CD14-positive monocyte (primary cell): ENCODE measurements around the gene CDKL2. TPM values are rescaled to one million over a fixed set of nuclear protein-coding genes. Genes with fewer than 3 reads are reported as not detected.

ENCODE experiments used
- DNase-seq, 3 donors: peaks; one replicate each; pipeline ENCODE4 v3.0.0-alpha.2; 2011 to 2022
- H2AFZ ChIP-seq: 2 replicates; pipeline ENCODE4 v1.6.0; 2012; ENCODE audit warnings: mild to moderate bottlenecking, low read depth, low read length, inconsistent platforms; ENCODE audit not compliant: insufficient read depth, poor library complexity, severe bottlenecking
- H3K27ac ChIP-seq, 2 donors: 1 replicate in 1 of 2; 2 replicates in 1 of 2; pipeline ENCODE4 v1.5.1; 2012 to 2013; ENCODE audit warnings: low read length in 2 of 2, control low read depth in 1 of 2, inconsistent platforms in 1 of 2, low read depth in 1 of 2, mild to moderate bottlenecking in 1 of 2
- H3K27me3 ChIP-seq, 2 donors: one replicate each; pipeline versions ENCODE4 v1.6.0 to v1.6.1; 2011 to 2013; ENCODE audit warnings: low read length in 2 of 2; ENCODE audit not compliant: control insufficient read depth in 2 of 2, insufficient read depth in 2 of 2
- H3K36me3 ChIP-seq, 2 donors: replicated peaks in 1 of 2; 1 replicate in 1 of 2; 2 replicates in 1 of 2; pipeline versions ENCODE4 v1.5.1 to v1.6.1; 2012 to 2013; ENCODE audit warnings: low read length in 2 of 2, control low read depth in 1 of 2, inconsistent platforms in 1 of 2, mild to moderate bottlenecking in 1 of 2; ENCODE audit not compliant: insufficient read depth in 2 of 2, control insufficient read depth in 1 of 2
- H3K4me1 ChIP-seq, 2 donors: 1 replicate in 1 of 2; 2 replicates in 1 of 2; pipeline versions ENCODE4 v1.5.1 to v1.6.1; 2012 to 2013; ENCODE audit warnings: low read length in 2 of 2, control low read depth in 1 of 2, inconsistent platforms in 1 of 2, mild to moderate bottlenecking in 1 of 2, moderate library complexity in 1 of 2; ENCODE audit not compliant: insufficient read depth in 2 of 2, control insufficient read depth in 1 of 2
- H3K4me2 ChIP-seq: replicated peaks from 2 replicates; pipeline ENCODE3; 2012; ENCODE audit warnings: low read length, moderate library complexity, mild to moderate bottlenecking; ENCODE audit not compliant: poor library complexity, severe bottlenecking; ENCODE audit errors: extremely low read depth
- H3K4me3 ChIP-seq, 3 experiments: fragments of 200-600 bp in 1 of 3; sonication (generic) in 1 of 3; replicated peaks in 1 of 3; 1 replicate in 2 of 3; 2 replicates in 1 of 3; pipeline ENCODE4 v1.5.1; 2011 to 2013; ENCODE audit warnings: low read length in 3 of 3, mild to moderate bottlenecking in 3 of 3, control low read depth in 2 of 3, low read depth in 2 of 3, inconsistent platforms in 1 of 3, moderate library complexity in 1 of 3
- H3K79me2 ChIP-seq: 2 replicates; pipeline ENCODE4 v1.6.0; 2012; ENCODE audit warnings: mild to moderate bottlenecking, control low read depth, inconsistent platforms, low read length, moderate library complexity; ENCODE audit not compliant: insufficient read depth
- H3K9ac ChIP-seq: 2 replicates; pipeline ENCODE4 v1.6.0; 2017; ENCODE audit warnings: low read length, mild to moderate bottlenecking; ENCODE audit not compliant: insufficient read depth, poor library complexity, severe bottlenecking
- H3K9me3 ChIP-seq, 2 donors: replicated peaks in 1 of 2; 1 replicate in 1 of 2; 2 replicates in 1 of 2; pipeline versions ENCODE4 v1.5.1 to v1.6.1; 2012 to 2013; ENCODE audit warnings: low read length in 2 of 2, control low read depth in 1 of 2; ENCODE audit not compliant: control insufficient read depth in 1 of 2, insufficient read depth in 1 of 2
- H4K20me1 ChIP-seq: 2 replicates; pipeline ENCODE4 v1.6.0; 2012; ENCODE audit warnings: mild to moderate bottlenecking, low read length, control low read depth, moderate library complexity; ENCODE audit not compliant: insufficient read depth
- H3K27ac Mint-ChIP-seq, 7 donors: one replicate each; pipeline ENCODE4 v1.8.0; 2020; ENCODE audit warnings: mild to moderate bottlenecking in 7 of 7, mixed read lengths in 7 of 7, moderate library complexity in 6 of 7, inconsistent platforms in 2 of 7
- H3K27me3 Mint-ChIP-seq, 3 donors: one replicate each; pipeline ENCODE4 v1.8.0; 2021 to 2022; ENCODE audit warnings: low read depth in 3 of 3, mild to moderate bottlenecking in 3 of 3, mixed read lengths in 3 of 3, moderate library complexity in 3 of 3, inconsistent platforms in 1 of 3
- H3K36me3 Mint-ChIP-seq, 2 donors: one replicate each; pipeline ENCODE4 v1.8.0; 2020; ENCODE audit warnings: mixed read lengths in 2 of 2, inconsistent platforms in 1 of 2, mild to moderate bottlenecking in 1 of 2
- H3K4me1 Mint-ChIP-seq: one replicate; pipeline ENCODE4 v1.8.0; 2020; ENCODE audit warnings: mild to moderate bottlenecking, mixed read lengths
- H3K4me3 Mint-ChIP-seq, 2 donors: one replicate each; pipeline ENCODE4 v1.8.0; 2020; ENCODE audit warnings: mild to moderate bottlenecking in 2 of 2, mixed read lengths in 2 of 2, moderate library complexity in 1 of 2
- H3K9me3 Mint-ChIP-seq, 7 donors: one replicate each; pipeline ENCODE4 v1.8.0; 2020 to 2022; ENCODE audit warnings: mixed read lengths in 7 of 7, mild to moderate bottlenecking in 6 of 7, moderate library complexity in 6 of 7, inconsistent platforms in 2 of 7
- CTCF ChIP-seq: fragments of 200-600 bp; IDR thresholded peaks from one replicate; pipeline ENCODE4 v1.8.0; 2022; ENCODE audit warnings: antibody characterized with exemption, mild to moderate bottlenecking
- WGBS: methylation state at CpG from one replicate; pipeline ENCODE4 v1.1.5; 2013; ENCODE audit warnings: missing lambda C conversion rate; ENCODE audit not compliant: insufficient coverage; 5-methylcytosine and 5-hydroxymethylcytosine counted together
- intact Hi-C, 2 donors: fragments of 100-400 bp; cut with micrococcal nuclease; formaldehyde crosslinking; loops; one replicate each; pipeline versions ENCODE4 v1.15.0 to v1.15.1; 2023
- polyA plus RNA-seq, 3 donors: library from polyadenylated mRNA; depleted of rRNA in 1 of 3; unstranded in 2 of 3; stranded (reverse) in 1 of 3; fragments of 300-500 nt in 2 of 3; fragments of >200 nt in 1 of 3; fragmentation: Illumina TruSeq in 2 of 3; gene quantifications; 1 replicate in 2 of 3; 2 replicates in 1 of 3; pipeline ENCODE4 v1.2.3, GENCODE V29; 2012 to 2021

Gene CDKL2
- polyA plus RNA-seq, 3 donors = not detected

- no peak for DNase-seq
- WGBS = 64% methylated on average over 2 of the region's 3 CpGs
- Mint-ChIP-seq H3K4me3 (no peak overlapping the region), H3K27me3 (no peaks in the 10 kb centered on the region), H3K27ac (no peak overlapping the region), H3K36me3 (peaks cover 50 to 71% of the 10 kb centered on the region in 2 donors), H3K9me3 (peaks cover 0 to 2% (median 0%) of the 10 kb centered on the region in 7 donors), H3K4me1 (peaks cover 24% of the 10 kb centered on the region)
- Histone ChIP-seq H3K27me3 (no peaks in the 10 kb centered on the region), H3K4me1 (peaks cover 3 to 5% of the 10 kb centered on the region in 2 donors), H3K36me3 (peaks cover 46 to 66% of the 10 kb centered on the region in 2 donors), H3K4me3 (no peak overlapping the region), H2AFZ (no peak overlapping the region), H3K9me3 (no peaks in the 10 kb centered on the region), H3K4me2 (no peak overlapping the region), H3K9ac (no peak overlapping the region), H3K27ac (no peak overlapping the region), H3K79me2 (no peaks in the 10 kb centered on the region), H4K20me1 (no peaks in the 10 kb centered on the region)
- intact Hi-C loops = no loop called here
- TF ChIP-seq CTCF = no peak
These were observed 13.3 kb upstream of the CDKL2 start for GRCh38 chr4:75643651-75644050.

- no peak overlapping the region for H3K4me2 ChIP-seq
- peaks cover 3 to 5% of the 10 kb centered on the region in 2 donors for H3K4me1 ChIP-seq
- intact Hi-C loops = no loop called here
- no peak for TF ChIP-seq CTCF
- H3K79me2 ChIP-seq = no peaks in the 10 kb centered on the region
- H3K4me1 Mint-ChIP-seq = peaks cover 24% of the 10 kb centered on the region
- H3K4me3 ChIP-seq = no peak overlapping the region
- no peak overlapping the region for H3K9ac ChIP-seq
- no peak overlapping the region for H3K27ac ChIP-seq
- no peaks in the 10 kb centered on the region for H3K9me3 ChIP-seq
- H3K27me3 ChIP-seq = no peaks in the 10 kb centered on the region
- peaks cover 5 to 21% of the 10 kb centered on the region in 2 donors for H3K36me3 ChIP-seq
- H2AFZ ChIP-seq = no peak overlapping the region
- peak overlapping the region in 2 of 7 donors; percentile 11 to 20 for H3K27ac Mint-ChIP-seq
- peaks cover 7 to 28% of the 10 kb centered on the region in 2 donors for H3K36me3 Mint-ChIP-seq
- no peaks in the 10 kb centered on the region for H4K20me1 ChIP-seq
- peak in 1 of 3 donors; percentile 4 for DNase-seq
- no peak overlapping the region for H3K4me3 Mint-ChIP-seq
- H3K9me3 Mint-ChIP-seq = no peaks in the 10 kb centered on the region
- no peaks in the 10 kb centered on the region for H3K27me3 Mint-ChIP-seq
- WGBS = 42% methylated on average over 5 of the region's 7 CpGs
These were observed 8.9 kb upstream of the CDKL2 start for GRCh38 chr4:75639124-75639695.
